ELF-1 (cell line): ENCODE data around the gene GORASP1.
"Not testable (repeated sequence)": the region's sequence is repeated elsewhere in the genome, so short reads cannot be mapped to it uniquely, and the experiment has no call there.

Source experiments
- DNase-seq: peaks from one replicate; pipeline ENCODE4 v3.0.0-alpha.2; 2016; ENCODE audit warnings: low read depth, low spot score

The GORASP1 gene

GRCh38 chr3:39065197-39065596 lies 42.2 kb downstream of the GORASP1 start:
- DNase-seq = peak; percentile 57

GRCh38 chr3:39064646-39065045 lies 42.8 kb downstream of the GORASP1 start:
- no peak for DNase-seq

- no peak for DNase-seq
Measured at GRCh38 chr3:39063143-39063542, 44.3 kb downstream of the GORASP1 start.

- no peak for DNase-seq
Measured at GRCh38 chr3:39062180-39062579, 45.2 kb downstream of the GORASP1 start.

GRCh38 chr3:39061228-39061627 lies 46.2 kb downstream of the GORASP1 start:
- not testable (repeated sequence) for DNase-seq

- DNase-seq = no peak
Measured at GRCh38 chr3:39056151-39056550, 51.3 kb downstream of the GORASP1 start.

GRCh38 chr3:39053696-39054095 lies 53.7 kb downstream of the GORASP1 start:
- no peak for DNase-seq

- no peak for DNase-seq
Measured at GRCh38 chr3:39052583-39052982, 54.8 kb downstream of the GORASP1 start.

GRCh38 chr3:39051649-39052561 lies 55.5 kb downstream of the GORASP1 start, which contains the start of the genes SCN11A and WDR48:
Gene SCN11A (minus strand): TSS chr3:39051944. CDS start chr3:38950362, 101,582 bp downstream.
Gene WDR48 (plus strand): TSS chr3:39052016. CDS start chr3:39052026, 10 bp downstream.
- DNase-seq = peak; percentile 95

- DNase-seq = no peak
Measured at GRCh38 chr3:39050029-39050428, 57.4 kb downstream of the GORASP1 start.
